SK-N-SH treated with all-trans-retinoic acid at 6 μM for 48 hours (cell line): ENCODE data around the gene PTPN13.

Experiments
- TCF4 ChIP-seq: fragments of 250-450 bp; sonication (Bioruptor Pico); IDR thresholded peaks from 2 replicates; pipeline ENCODE4 v1.8.0; 2021; ENCODE audit warnings: mild to moderate bottlenecking, moderate library complexity, borderline replicate concordance
- ZC3H10 ChIP-seq: fragments of 250-450 bp; sonication (Bioruptor Pico); IDR thresholded peaks from 2 replicates; pipeline ENCODE4 v1.5.1; 2021; ENCODE audit warnings: mild to moderate bottlenecking, moderate library complexity
- TF ChIP-seq, protein P1 (sequence below): fragments of 250-450 bp; sonication (Bioruptor Pico); IDR thresholded peaks from 2 replicates; pipeline ENCODE4 v1.8.0; 2021; ENCODE audit warnings: low read depth, mild to moderate bottlenecking, moderate library complexity, borderline replicate concordance

DNA sequence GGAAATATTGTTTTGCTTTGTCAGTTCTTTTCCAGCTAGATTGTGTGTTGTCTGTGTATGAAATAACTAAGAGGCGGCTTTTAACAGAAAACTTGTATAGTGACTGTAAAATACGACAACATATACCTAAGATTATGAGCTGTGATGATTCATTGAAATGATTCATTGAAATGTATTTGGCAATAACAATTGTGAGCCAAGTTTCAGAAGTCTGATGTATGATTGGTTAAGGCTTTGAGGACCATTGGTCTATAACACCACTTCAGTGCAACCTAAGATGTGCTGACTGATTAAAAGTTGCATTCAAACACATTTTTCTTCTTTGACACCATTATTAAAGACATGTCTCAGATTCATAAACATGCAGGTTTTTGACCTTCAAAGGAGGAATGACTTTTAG, 76.6 kb downstream of the PTPN13 start:
- TF ChIP-seq ZC3H10 (CRISPR knock-in tag) (no peak), TCF4 (CRISPR knock-in tag) (no peak)
- TF ChIP-seq, protein P1, sequence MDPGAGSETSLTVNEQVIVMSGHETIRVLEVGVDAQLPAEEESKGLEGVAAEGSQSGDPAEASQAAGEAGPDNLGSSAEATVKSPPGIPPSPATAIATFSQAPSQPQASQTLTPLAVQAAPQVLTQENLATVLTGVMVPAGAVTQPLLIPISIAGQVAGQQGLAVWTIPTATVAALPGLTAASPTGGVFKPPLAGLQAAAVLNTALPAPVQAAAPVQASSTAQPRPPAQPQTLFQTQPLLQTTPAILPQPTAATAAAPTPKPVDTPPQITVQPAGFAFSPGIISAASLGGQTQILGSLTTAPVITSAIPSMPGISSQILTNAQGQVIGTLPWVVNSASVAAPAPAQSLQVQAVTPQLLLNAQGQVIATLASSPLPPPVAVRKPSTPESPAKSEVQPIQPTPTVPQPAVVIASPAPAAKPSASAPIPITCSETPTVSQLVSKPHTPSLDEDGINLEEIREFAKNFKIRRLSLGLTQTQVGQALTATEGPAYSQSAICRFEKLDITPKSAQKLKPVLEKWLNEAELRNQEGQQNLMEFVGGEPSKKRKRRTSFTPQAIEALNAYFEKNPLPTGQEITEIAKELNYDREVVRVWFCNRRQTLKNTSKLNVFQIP (CRISPR knock-in tag): no peak
